HUES6 (cell line): ENCODE measurements around the gene SH2D1A.

Source experiments
- H3K27ac ChIP-seq: 2 replicates; pipeline ENCODE4 v1.7.0; 2013; ENCODE audit warnings: low read depth, mild to moderate bottlenecking, low read length, inconsistent platforms
- H3K27me3 ChIP-seq: 2 replicates; pipeline ENCODE4 v1.6.1; 2013; ENCODE audit warnings: low read length; ENCODE audit not compliant: control insufficient read depth, insufficient read depth
- H3K36me3 ChIP-seq: 2 replicates; pipeline ENCODE4 v1.6.1; 2013; ENCODE audit warnings: low read length; ENCODE audit not compliant: control insufficient read depth, insufficient read depth
- H3K4me1 ChIP-seq: 2 replicates; pipeline ENCODE4 v1.6.1; 2013; ENCODE audit warnings: low read length; ENCODE audit not compliant: control insufficient read depth, insufficient read depth
- H3K4me3 ChIP-seq: 2 replicates; pipeline ENCODE4 v1.5.1; 2013; ENCODE audit warnings: low read depth, low read length
- H3K9ac ChIP-seq: one replicate; pipeline ENCODE4 v1.6.1; 2013; ENCODE audit warnings: mild to moderate bottlenecking, low read length
- H3K9me3 ChIP-seq: 2 replicates; pipeline ENCODE4 v1.6.1; 2013; ENCODE audit warnings: low read depth, low read length; ENCODE audit not compliant: control insufficient read depth, insufficient read depth

Gene SH2D1A

DNA sequence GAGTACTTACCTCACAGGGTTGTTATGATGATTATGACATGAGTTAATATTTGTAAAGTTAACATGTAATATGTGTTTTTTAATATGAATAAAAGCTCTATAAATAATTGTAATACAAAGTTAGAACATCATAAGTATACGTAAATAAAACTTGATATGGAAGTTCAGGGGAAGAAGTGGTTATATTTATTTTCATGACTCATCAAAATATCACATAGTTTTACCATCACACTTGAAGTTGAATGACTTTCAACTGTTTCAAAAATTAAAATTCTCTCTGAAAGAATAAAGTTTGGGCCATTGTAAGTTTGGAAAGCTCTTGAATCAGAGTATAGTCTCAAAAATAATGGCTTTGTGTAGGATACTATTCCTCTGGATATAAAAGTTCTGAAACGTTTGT, 8.3 kb downstream of the SH2D1A start:
- Histone ChIP-seq H3K4me3 (no peak overlapping the region), H3K27ac (no peak overlapping the region), H3K9ac (no peak overlapping the region), H3K27me3 (no peaks in the 10 kb centered on the region; the same call in 1 of the 2 replicates), H3K9me3 (no peaks in the 10 kb centered on the region), H3K36me3 (no peaks in the 10 kb centered on the region), H3K4me1 (no peaks in the 10 kb centered on the region)

DNA sequence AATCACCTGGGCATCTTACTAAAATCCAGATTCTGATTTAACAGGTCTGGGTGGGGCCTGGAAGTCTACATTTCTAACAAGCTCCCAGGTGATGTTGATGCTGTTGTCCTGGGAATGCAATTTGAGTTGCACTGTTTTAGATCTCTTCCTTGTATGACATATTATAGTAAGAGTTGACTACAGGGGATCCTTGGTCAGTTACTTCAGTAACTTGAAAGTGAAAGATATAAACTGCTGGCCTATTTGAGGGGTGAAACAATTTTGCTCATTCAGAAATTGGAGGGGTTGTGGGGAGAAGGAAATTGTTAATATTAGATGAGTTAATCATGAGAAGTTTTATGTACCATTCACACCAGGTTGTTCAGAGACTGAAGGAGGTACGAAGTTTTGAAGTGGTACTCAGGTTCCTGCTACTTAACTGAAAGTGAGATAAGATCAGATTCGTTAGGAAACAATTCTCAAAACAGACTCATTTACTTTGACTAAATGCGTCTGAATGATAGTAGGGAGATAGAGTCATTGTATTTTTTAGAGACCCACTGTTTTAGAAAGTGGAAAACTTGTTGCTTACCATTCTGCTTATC, 12.5 kb downstream of the SH2D1A start:
- no peaks in the 10 kb centered on the region for H3K36me3 ChIP-seq
- H3K9me3 ChIP-seq: no peaks in the 10 kb centered on the region
- H3K27ac ChIP-seq: no peak overlapping the region
- no peak overlapping the region for H3K9ac ChIP-seq
- H3K27me3 ChIP-seq: no peaks in the 10 kb centered on the region; the same call in 1 of the 2 replicates
- H3K4me1 ChIP-seq: no peaks in the 10 kb centered on the region
- no peak overlapping the region for H3K4me3 ChIP-seq

DNA sequence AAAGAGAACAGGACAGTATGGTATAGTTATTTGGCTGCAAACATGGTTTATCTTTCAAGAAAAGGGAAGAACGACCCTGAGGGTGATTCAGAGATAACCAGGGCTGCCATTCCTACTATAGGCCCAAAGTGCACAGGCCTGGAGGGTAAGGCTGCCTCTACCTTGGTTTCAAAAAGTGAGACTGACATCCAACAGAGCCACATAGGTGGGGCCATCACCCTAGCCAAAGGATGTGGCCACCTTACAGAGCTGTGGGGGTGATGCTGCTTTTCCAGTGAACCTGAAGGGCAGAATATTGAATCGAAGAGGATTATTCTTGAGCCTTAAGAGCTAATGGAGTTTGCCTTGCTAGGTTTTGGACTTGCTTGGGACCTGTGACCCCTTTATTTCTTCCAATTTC, 15.7 kb downstream of the SH2D1A start:
- H3K9me3 ChIP-seq: no peaks in the 10 kb centered on the region
- no peak overlapping the region for H3K9ac ChIP-seq
- no peaks in the 10 kb centered on the region for H3K36me3 ChIP-seq
- no peak overlapping the region for H3K4me3 ChIP-seq
- no peak overlapping the region for H3K27ac ChIP-seq
- no peaks in the 10 kb centered on the region; the same call in 1 of the 2 replicates for H3K27me3 ChIP-seq
- no peaks in the 10 kb centered on the region for H3K4me1 ChIP-seq

DNA sequence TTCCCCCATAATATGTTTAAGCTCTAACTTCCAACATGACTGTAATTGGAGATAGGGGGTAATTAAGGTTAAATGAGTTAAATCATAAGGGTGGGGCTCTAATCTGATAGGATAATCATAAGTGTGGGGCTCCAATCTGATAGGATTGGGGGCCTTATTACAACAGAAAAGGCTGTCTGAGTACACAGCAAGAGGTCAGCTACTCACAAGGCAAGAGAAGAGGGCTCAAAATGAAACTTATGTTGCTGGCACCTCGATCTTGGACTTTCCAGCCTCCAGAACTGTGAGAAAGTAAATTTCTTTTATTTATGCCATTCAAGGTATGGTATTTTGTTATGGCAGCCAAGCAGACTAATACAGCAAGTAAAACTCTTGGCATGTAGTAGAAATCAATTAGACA, 16.4 kb downstream of the SH2D1A start:
- Histone ChIP-seq H3K9ac (no peak overlapping the region), H3K4me3 (no peak overlapping the region), H3K27ac (no peak overlapping the region), H3K36me3 (no peaks in the 10 kb centered on the region), H3K27me3 (no peaks in the 10 kb centered on the region; the same call in 1 of the 2 replicates), H3K4me1 (no peaks in the 10 kb centered on the region), H3K9me3 (no peaks in the 10 kb centered on the region)

DNA sequence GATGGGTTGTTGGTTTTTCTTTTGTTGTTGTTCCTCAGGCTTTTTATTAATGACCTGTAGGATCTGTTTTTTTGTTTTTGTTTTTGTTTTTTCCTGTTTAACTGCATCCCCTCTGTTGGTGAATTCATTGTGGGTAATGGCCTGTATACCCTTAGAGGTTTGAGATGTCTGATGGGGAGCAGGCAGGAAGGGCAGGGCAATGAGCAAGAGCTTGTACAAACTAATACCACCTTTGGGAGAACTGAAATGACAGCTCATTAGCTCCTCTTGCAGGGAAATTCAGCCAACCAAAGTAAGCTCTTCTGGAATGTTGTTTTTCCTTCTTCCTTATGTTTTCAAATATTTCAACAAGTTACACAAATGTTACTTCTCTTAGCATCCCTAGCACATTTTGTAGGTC, 23.4 kb downstream of the SH2D1A start:
- Histone ChIP-seq H3K4me1 (no peaks in the 10 kb centered on the region), H3K27me3 (no peaks in the 10 kb centered on the region)

DNA sequence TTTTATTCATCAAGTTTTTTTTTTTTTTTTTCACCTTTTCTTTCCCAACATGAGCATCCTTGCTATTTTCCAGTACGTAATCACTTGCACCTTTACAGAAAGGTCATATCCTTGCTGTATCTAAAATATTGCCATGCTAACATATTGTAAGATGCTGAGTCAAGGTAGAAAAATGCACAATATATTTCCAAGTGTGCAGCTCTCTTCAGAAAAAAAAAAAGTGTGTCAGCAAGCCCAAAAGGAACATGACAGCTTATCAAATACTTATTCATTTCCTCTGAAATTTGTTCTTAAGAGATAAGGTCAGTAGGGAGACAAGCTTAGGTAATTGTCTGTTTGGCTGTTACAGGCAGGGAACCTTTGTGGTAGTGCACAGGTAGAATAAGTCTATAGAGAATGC, 27.0 kb downstream of the SH2D1A start:
- Histone ChIP-seq H3K4me3 (no peak overlapping the region), H3K4me1 (no peaks in the 10 kb centered on the region), H3K36me3 (no peaks in the 10 kb centered on the region), H3K9ac (no peak overlapping the region), H3K27me3 (no peaks in the 10 kb centered on the region; the same call in 1 of the 2 replicates), H3K27ac (no peak overlapping the region), H3K9me3 (no peaks in the 10 kb centered on the region)

More for the DNA sequence above, 23.4 kb downstream of the SH2D1A start:
- no peak overlapping the region for H3K27ac ChIP-seq
- H3K36me3 ChIP-seq: no peaks in the 10 kb centered on the region
- H3K9me3 ChIP-seq: no peaks in the 10 kb centered on the region
- H3K9ac ChIP-seq: no peak overlapping the region
- no peak overlapping the region for H3K4me3 ChIP-seq

DNA sequence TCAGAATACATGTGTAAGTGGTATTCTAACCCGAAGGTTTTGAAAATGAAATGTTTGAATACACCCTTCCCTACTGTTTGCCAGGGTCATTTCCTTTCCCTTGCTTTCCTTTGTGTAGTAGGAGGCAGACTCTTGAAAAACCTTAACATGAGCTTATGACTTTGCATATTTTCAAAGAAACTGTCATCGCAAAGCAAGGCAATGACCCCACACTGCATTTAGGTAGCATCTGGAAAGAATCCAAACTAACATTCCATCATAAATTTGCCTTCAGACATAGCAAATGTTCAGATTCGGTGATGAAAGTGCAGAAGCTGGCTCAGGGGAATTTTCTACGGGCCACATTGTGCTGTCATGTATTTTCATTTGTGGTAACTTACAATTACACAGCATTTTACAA, 32.3 kb downstream of the SH2D1A start:
- Histone ChIP-seq H3K27ac (no peak overlapping the region), H3K27me3 (no peaks in the 10 kb centered on the region; the same call in 1 of the 2 replicates), H3K36me3 (no peaks in the 10 kb centered on the region), H3K4me3 (no peak overlapping the region), H3K9ac (no peak overlapping the region), H3K4me1 (peaks cover 3% of the 10 kb centered on the region; the same call in 1 of the 2 replicates), H3K9me3 (no peaks in the 10 kb centered on the region)

DNA sequence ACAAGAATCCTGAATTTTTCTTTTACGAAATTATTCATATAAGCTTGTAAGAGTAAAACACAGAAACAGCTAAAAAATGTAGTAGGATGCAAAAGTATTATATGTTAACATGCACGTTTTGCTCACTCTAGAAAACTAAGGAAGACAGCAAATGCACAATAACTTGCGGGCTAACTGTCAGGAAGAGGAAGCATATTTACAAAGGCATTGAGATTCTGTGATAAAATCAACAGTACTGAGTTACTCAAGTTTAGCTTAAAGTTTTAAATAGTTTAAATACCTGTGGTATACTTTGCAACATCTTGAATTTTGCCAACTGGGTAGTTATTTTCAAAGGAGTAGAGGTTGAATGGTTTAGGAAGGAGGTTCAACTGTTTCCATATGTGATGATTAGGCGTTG, 37.0 kb downstream of the SH2D1A start:
- H3K27me3 ChIP-seq: no peaks in the 10 kb centered on the region; the same call in 1 of the 2 replicates
- peaks cover 3% of the 10 kb centered on the region; the same call in 1 of the 2 replicates for H3K4me1 ChIP-seq
- no peak overlapping the region for H3K27ac ChIP-seq
- H3K36me3 ChIP-seq: no peaks in the 10 kb centered on the region
- H3K9me3 ChIP-seq: no peaks in the 10 kb centered on the region
- no peak overlapping the region for H3K4me3 ChIP-seq
- H3K9ac ChIP-seq: no peak overlapping the region

DNA sequence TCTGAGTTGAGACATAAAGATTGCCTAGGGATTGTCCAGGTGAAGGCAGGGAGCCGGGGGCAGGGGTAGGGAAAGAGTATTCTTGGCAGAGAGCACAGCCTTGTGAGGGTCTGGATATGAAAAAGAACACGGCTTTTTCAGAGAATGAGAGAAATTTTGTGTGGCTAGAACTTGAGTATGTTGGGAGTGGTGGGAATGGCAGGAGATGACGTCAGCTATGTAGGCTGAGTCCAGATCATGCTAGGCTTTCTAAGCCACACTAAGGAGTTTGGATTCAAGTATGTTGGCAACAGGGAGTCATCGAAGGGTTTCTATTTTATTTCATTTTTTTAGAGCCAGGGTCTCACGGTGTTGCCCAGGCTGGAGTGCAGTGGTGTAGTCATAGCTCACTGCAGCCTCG, 40.0 kb downstream of the SH2D1A start:
- no peak overlapping the region for H3K9ac ChIP-seq
- H3K4me3 ChIP-seq: no peak overlapping the region
- H3K4me1 ChIP-seq: no peaks in the 10 kb centered on the region
- no peaks in the 10 kb centered on the region for H3K9me3 ChIP-seq
- H3K27ac ChIP-seq: no peak overlapping the region
- H3K36me3 ChIP-seq: no peaks in the 10 kb centered on the region
- H3K27me3 ChIP-seq: no peaks in the 10 kb centered on the region; the same call in 1 of the 2 replicates

DNA sequence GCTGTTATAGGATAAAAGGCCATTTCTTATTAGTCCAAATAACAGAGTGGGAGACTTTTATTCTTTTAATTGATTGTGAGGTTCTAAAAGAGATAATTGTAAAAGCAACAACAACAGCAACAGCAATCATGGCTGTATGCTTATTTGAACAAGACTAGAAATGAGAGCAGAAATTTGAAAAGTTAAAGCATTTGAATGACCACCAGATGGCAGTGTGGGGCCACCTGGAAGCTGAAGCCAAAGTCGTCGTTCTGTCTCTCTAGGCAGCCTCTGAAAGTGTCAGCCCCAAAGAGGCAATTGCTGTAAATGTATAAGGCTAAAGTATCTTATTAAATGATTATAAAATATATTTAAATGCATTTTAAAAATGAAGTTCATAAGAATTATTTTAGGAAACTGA, 42.2 kb downstream of the SH2D1A start:
- no peaks in the 10 kb centered on the region for H3K4me1 ChIP-seq
- no peak overlapping the region for H3K4me3 ChIP-seq
- no peaks in the 10 kb centered on the region for H3K9me3 ChIP-seq
- no peak overlapping the region for H3K27ac ChIP-seq
- no peaks in the 10 kb centered on the region for H3K36me3 ChIP-seq
- H3K9ac ChIP-seq: no peak overlapping the region
- peaks cover 4% of the 10 kb centered on the region; the same call in 1 of the 2 replicates for H3K27me3 ChIP-seq

DNA sequence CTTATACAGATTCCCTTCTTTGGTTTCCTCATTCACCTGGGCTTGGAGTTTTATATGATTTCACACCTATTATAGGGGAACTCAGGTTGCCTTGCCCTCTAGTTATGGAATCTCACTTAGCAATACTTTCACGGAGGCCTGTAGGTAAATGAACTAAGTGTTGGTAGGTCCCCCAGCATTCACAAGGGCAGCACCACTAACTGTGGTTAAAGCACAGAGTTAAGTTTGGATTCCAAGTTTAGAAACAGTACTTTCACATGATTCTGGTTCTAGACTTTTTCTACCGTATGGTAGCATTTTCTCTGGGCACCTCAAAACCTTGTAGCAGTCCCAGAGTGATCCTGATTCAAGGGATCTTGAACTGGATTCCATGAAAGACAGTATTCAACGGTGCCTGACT, 46.4 kb downstream of the SH2D1A start:
- H3K9ac ChIP-seq: no peak overlapping the region
- H3K9me3 ChIP-seq: no peaks in the 10 kb centered on the region
- H3K36me3 ChIP-seq: no peaks in the 10 kb centered on the region
- H3K4me1 ChIP-seq: no peaks in the 10 kb centered on the region
- no peak overlapping the region for H3K27ac ChIP-seq
- no peak overlapping the region for H3K4me3 ChIP-seq
- peaks cover 4% of the 10 kb centered on the region; the same call in 1 of the 2 replicates for H3K27me3 ChIP-seq
